Loucy (cell line): ENCODE results near the gene ABLIM1.

Experiments
- CTCF ChIP-seq: fragments of 200-600 bp; sonication (generic); conservative IDR thresholded peaks from 2 replicates; pipeline ENCODE4 v1.5.1; 2014; ENCODE audit warnings: mild to moderate bottlenecking, antibody characterized with exemption, low read length
- EZH2phosphoT487 ChIP-seq: fragments of 200-600 bp; IDR thresholded peaks from 2 replicates; pipeline ENCODE4 v1.6.1; 2018; ENCODE audit warnings: antibody characterized with exemption, mild to moderate bottlenecking, moderate library complexity, borderline replicate concordance

- TF ChIP-seq CTCF (no peak), EZH2phosphoT487 (no peak)
Observed at GRCh38 chr10:114686013-114686412, 27.9 kb upstream of the ABLIM1 start.
